Measurements from ENCODE around the gene PFKL.
"Not testable (repeated sequence)": the region's sequence is repeated elsewhere in the genome, so short reads cannot be mapped to it uniquely, and the experiment has no call there.

The PFKL gene

DNA sequence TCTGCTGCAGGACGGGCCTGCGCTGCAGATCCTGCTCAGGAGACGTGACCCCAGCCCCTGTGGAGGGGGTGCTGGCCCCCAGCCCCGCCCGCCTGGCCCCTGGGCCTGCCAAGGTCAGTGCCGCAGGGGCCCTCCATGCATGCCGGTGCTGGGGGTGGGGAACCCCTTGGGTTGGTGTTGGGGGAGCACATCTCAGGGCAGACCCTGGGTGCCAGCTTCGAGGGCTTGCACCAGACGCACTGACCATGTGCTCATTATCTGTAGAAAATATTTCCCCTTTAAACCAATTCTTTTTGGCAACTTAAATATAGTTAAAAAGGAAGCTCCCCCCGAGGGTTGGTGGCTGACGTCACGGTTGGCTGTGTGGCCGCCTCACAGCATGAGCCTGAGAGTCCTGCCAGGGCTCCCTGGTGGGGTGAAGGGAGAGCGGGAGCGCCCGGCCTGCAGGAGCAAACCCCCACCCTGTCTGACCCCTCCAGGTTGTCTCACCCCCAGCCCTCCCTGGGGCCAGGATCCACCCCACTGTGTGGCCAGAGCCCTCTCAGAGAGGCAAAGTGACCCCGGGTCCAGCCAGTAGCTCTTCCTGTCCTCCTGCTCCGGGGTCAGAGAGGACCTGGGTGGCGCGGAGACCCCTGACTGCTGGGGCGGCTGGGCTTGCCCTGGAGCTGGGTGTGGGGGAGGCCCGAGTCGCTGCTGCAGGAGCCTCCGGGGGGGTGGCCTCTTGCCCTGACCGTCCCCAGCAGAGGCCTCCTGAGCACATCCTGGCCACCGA, 5.3 kb upstream of the PFKL start:
- DNase-seq (ENCODE audit: low read depth in 2 of 2): no peak

DNA sequence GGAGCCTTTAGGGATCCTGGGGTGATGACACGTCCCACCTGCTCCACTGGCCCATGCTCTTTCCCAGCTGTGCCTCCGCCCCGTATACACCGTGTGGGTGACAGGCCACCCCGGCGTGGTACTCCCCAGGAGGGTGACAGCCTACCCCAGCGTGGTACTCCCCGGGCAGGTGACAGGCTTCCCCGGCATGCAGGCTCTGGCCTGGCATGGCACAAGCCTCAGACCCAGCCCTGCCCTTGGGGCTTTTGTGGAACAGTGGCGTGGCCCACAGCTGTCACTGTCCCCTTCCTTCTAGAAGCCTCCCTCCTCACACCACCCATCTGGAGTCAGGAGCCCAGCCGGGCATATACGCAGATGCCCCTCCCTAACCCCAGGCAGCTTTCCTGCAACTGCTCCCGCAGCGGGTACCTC, 4.7 kb upstream of the PFKL start:
- no peak for DNase-seq (ENCODE audit: low read depth in 2 of 2)

GRCh38 chr21:44295646-44296045, 4.2 kb upstream of the PFKL start:
- no peak for DNase-seq (ENCODE audit: low read depth in 2 of 2)

DNA sequence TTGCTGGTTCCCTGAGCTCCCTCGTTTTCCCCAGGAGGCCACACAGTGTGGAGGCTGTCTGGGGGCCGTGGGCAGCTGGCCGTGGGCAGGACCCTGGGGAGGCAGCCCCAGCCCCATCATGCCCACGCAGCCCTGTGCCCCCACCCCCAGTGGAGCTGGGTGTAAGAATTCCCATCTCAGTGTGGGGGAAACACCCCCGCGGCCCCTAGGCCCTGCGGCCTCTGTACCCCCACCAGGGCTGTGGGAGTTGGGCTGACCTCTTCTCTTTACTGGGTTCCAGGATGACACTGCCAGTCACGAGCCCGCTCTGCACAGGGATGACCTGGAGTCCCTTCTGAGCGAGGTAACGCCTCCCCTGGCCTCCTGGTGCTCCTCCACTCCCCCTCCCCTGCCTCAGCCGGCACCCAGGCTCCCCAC, 3.7 kb upstream of the PFKL start:
- no peak for DNase-seq (ENCODE audit: low read depth in 2 of 2)

- DNase-seq (ENCODE audit: low read depth in 2 of 2): no peak
These were observed 2.9 kb upstream of the PFKL start for GRCh38 chr21:44296916-44297315.

GRCh38 chr21:44297525-44298290, 2.1 kb upstream of the PFKL start:
- peak; percentile 47 to 56 for DNase-seq (ENCODE audit: low read depth in 2 of 2)

- no peak for DNase-seq (ENCODE audit: low read depth in 2 of 2)
These were observed 1.6 kb upstream of the PFKL start for GRCh38 chr21:44298301-44298700.

DNA sequence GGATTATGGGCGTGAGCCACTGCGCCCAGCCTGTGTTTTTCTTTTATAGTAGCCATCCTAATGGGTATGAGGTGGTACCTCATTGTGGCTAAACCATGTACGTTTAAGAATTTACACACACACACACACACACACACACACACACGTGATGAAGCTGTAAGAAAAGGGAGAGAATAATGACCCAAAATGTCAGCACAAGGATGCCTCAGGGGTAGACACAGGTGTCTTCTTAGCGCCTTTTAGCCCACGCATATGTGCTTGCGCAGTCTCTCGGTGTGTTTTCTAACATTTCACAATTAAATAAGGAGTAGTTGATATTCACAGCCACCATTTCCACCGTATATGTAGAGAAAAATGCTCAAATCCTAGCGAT, 782 bp upstream of the PFKL start:
- DNase-seq (ENCODE audit: low read depth in 2 of 2): no peak

DNA sequence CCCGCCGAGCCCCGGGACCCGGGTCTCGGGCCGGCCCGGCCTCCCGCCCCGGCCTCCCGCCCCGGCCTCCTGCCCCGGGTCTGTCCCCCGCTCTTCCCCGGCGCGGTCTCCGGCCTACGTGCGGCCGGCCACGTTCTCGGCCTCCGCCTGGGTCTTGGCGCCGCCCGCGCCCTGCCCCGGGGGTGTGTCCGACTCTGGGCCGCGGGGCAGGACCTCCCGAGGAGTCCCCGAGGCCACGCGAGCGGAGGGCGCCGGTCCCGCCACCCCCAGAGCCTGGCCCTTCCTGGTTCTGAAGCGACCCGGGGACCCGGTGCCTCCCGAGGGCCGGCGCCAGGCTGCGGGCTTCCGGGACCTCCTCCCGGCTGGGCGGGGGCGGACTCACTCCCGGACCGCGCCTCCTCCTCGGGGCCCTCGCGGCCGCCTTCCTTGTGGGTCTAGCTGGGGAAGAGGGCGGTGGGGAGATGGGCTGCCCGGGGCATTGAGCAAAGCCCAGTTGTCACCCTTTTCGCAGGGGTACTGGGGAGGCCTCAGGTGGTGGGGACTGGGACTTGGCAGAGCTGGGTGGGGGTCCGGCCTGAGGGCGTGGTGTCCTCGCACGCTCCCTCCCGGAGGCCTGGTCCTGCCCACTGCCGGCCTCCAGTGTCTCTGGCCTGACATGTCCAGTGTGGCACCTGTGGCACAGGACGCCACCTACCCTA, 558 bp downstream of the PFKL start:
- DNase-seq (ENCODE audit: low read depth in 2 of 2): peak; percentile 22 to 25

- no peak for DNase-seq (ENCODE audit: low read depth in 2 of 2)
These were observed 1.3 kb downstream of the PFKL start for GRCh38 chr21:44301141-44301540.

DNA sequence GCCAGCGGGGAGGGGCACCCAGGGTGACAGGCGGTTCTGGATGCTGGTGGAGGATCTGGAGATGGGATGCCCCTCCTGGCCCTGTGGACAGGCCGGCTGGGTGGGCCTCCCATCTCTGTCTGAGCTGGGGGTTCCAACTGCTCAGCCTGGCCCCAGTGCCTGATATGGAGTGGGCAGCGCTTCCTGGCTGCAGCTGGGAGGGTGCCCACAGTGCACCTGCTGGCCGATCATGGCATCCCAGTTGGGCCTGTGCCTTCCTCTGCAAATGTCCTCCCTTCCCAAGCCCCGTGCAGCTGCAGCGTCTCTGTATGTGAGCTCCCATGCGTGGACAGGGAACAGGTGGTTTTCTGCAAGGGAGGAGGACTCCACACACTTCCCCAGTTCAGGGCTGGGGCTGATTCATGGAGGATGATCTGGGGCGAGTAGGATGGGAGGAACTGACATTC, 2.1 kb downstream of the PFKL start:
- no peak for DNase-seq (ENCODE audit: low read depth in 2 of 2)

- DNase-seq (ENCODE audit: low read depth in 2 of 2): not testable (repeated sequence)
These were observed 2.9 kb downstream of the PFKL start for GRCh38 chr21:44302573-44303401.

- DNase-seq (ENCODE audit: low read depth in 2 of 2): no peak
These were observed 3.7 kb downstream of the PFKL start for GRCh38 chr21:44303490-44303981.

GRCh38 chr21:44304011-44304616, 4.3 kb downstream of the PFKL start:
- DNase-seq (ENCODE audit: low read depth in 2 of 2): no peak

DNA sequence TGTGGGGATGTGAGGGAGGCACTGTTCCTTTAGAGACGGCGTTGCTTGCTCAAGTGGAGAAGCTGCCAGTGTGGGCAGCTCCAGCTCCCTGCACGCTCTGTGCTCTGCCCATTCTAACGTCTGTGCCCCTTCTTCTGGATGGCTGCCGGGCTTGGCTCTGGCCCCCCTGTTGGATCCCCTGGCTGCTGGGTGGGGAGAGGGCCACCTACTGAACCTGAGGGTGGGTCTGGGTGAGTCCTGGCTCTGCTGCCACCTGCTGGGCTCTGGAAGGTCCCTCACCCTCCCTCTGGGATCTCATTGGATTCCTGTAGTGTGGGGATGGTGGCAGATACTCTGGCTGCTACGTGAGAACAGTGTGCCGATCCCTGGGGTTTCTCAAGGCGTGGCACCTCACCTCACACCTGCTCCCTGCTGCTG, 5.0 kb downstream of the PFKL start:
- no peak for DNase-seq (ENCODE audit: low read depth in 2 of 2)

DNA sequence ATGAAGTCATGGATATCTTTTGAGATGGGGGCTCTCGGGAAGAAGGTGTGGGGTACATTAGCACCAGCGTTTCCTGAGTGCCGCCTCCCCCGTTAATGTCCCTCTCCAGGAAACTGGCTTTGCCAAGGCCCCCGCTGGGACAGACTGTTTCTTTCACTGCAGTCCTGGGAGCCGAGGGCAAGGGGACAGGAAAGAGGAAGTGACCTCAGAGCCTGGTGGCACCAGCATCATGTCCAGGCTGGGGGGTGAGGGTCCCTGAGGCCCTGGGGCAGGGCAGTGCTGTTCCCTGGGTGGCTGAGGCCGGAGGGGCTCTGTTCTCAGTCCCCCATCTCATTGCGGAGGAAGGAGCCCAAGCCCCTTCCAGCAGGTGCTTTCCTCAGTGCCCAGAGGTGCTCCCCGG, 5.8 kb downstream of the PFKL start:
- no peak for DNase-seq (ENCODE audit: low read depth in 2 of 2)

GRCh38 chr21:44306936-44307704, 7.3 kb downstream of the PFKL start:
- no peak for DNase-seq (ENCODE audit: low read depth in 2 of 2)

- no peak for DNase-seq (ENCODE audit: low read depth in 2 of 2)
These were observed 11.0 kb downstream of the PFKL start for GRCh38 chr21:44310628-44311507.

DNA sequence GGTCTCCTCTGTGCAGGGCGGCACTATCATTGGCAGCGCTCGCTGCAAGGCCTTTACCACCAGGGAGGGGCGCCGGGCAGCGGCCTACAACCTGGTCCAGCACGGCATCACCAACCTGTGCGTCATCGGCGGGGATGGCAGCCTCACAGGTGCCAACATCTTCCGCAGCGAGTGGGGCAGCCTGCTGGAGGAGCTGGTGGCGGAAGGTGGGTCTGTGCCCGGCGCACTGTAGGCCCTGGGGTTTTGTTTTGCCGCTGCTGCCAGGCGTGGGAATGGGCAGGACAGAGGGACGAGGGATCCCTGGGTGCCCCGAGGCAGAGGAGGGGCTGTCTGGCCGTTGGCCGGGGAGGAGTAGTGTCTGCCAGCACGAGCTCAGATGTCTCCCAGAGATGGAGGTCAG, 12.2 kb downstream of the PFKL start:
- DNase-seq (ENCODE audit: low read depth in 2 of 2): no peak
